HG03354 (cell line): ENCODE results near the gene CDS2.

Experiments
- ATAC-seq: cut with Tn5 transposase; IDR thresholded peaks from one replicate; pipeline ENCODE4 v1.9.1; 2021; ENCODE audit warnings: mild to moderate bottlenecking; ENCODE audit not compliant: unreplicated experiment, poor library complexity, severe bottlenecking

Gene CDS2

GRCh38 chr20:5148581-5148980 lies 21.8 kb downstream of the CDS2 start:
- no peak for ATAC-seq

GRCh38 chr20:5149892-5150225 lies 23.1 kb downstream of the CDS2 start:
- no peak for ATAC-seq

DNA sequence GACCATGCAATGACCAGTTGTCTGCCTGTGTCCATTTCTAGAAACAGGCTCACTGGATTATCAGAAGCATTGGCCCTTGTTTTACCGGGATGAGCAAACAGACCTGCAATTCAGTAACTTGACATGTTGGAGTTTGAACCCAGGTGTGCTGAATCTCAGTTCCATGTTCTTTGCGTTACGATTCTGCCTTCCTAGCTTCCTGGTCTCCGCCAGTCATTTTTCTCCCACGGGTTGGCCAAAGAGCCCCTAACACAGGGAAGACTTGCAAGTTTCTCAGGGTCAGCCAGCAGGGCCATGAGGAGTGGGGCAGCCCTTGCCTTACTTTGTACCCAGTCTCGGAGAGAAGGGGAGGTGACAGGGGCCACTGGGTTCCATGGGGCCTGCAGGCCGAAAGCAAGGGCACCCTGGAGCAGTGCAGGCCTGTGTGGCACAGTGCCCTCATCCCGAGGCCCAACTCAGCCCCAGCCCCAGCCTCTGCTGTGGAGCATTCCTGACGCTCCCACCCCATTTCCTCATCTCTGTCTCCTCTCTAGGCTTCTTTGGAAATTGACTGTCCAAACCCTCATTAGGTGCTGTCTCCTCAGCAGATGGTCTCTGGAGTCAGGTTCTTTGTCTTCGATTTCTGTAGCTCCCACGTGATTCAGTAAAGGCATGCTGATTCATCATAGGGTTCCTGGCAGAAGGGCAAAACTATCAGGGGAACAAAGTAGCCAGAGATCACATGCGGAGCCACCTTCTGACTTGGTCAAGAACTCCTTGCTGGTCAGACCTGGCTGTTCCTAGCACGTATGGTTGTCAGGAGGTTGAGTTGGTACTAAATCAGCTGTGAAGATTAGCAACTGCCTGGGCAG lies 23.6 kb downstream of the CDS2 start:
- ATAC-seq: no peak

- no peak for ATAC-seq
Observed at GRCh38 chr20:5153152-5153467, 26.3 kb downstream of the CDS2 start.

DNA sequence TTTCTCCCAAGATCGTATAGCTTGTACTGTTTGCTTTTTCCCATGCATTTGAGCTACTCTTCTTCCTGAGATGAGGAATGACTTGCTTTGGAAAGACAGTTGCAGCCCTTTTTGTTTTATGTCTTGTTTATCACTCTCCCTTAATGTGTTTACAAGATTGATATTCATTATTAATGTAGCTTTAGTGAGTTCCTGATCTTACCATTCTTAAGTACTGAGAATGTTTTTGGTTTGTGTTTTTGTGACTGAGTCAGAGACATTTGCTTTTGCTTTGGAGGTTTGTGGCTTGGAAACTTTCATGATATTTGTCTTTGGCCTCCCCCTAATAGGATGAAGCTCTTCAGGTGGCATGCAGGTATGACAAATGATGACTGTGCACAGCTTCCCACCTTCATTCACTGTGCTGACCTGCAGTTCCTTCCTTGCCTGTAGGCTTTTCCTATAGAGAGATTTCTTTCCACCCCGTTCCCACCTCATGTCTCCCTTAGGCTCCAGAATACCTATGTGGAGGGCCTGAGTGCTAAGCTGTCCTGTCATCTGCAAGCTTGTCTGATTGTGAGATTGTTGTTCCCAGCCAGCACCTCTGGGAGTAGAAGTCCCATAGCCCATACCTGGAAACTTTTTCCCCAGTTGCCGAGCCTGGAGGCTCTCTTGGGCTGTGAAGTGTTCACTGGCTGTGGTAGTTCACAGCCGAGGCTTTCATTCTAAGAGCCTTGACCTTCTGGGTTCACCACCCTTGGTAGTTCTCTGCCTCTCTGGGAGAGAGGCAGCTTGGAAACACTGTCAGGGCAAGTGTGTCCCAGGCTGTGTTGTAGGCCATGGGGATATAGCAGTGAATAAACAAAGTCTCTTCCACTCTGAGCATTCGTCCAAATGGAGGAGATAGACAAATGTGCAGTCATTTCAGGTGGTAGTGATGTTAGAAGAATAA lies 27.1 kb downstream of the CDS2 start:
- no peak for ATAC-seq

- ATAC-seq: no peak
Observed at GRCh38 chr20:5154543-5154925, 27.7 kb downstream of the CDS2 start.

GRCh38 chr20:5155404-5155803 lies 28.6 kb downstream of the CDS2 start:
- no peak for ATAC-seq

- no peak for ATAC-seq
Observed at GRCh38 chr20:5156675-5157448, 30.1 kb downstream of the CDS2 start.

DNA sequence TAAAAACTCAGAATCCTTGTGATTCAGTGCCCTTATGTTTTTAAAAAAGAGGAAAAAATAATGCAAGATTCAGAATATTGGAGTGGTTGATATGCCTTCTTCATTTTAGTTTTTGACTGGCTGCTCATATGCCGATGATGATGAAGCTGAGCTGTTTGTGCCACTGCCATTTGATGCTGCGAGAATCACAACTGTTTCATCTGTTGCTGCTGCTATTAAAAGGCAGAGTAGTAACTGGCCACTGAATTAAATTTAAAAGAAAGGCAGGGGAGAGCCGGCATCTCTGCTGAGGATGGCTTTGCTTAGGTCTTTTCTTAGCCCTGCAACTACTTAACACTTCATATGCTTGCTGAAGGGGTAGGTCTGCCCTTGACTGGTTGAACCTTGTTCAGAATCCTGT lies 33.1 kb downstream of the CDS2 start:
- ATAC-seq: no peak

DNA sequence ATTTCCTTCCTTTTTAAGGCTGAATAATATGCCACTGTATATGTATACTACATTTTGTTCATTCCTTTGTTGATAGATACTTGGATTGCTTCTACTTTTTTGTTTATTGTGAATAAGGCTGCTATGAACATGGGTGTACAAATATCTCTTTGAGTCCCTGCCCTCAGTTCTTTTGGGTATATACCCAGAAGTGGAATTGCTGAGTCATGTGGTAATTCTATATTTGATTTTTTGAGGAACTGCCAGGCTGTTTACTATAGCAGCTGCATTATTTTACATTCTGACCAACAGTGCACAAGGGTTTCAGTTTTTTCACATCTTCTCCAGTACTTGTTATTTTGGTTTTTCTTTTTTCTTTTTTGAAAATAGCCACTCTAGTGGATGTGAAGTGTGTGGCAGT lies 34.1 kb downstream of the CDS2 start:
- ATAC-seq: no peak

GRCh38 chr20:5161536-5162164 lies 34.8 kb downstream of the CDS2 start:
- no peak for ATAC-seq

DNA sequence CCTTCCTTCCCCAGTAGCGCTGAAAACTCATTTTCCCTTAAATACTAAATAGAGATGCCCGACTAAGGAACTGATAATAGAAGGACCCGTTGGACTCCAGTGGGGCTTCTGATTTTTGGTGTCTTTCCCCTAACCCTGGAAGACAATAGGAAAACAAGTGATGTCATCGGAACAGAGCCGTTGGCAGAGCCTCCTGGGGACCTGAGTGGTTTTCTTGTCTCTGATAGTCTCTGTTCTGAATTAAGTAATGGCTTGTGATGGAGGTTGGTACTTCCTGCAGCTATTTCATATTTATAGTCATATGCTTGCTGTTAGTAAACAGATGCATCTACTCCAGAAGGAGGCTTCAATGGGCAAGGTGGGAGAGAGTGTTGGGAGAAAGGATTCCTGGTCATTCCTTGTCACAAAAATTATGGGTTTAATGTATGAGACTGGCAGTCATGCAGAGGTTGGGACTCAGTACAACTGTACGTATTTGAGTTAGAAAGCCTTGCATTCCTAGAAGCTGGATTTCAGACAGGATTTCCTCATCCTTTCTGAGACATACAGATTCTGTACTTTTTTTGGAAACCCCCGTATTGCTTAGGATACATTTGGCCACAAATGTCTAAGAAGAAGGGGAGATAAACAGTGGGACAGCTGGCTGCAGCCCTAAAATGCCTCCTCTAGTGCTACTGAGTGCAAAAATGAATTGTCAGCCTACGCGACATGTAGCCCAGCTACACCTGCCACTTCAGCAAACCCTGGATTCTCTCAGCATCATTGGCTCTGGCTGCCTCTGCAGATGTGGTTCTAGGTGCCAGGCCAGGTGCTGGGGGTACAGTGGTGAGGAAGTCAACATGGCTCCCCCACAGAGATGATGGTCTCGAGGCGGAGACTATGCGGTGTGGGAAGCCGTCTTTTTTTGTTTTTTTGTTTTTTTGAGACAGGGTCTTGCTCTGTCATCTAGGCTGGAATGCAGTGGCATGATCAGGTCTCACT lies 38.1 kb downstream of the CDS2 start:
- ATAC-seq: no peak

DNA sequence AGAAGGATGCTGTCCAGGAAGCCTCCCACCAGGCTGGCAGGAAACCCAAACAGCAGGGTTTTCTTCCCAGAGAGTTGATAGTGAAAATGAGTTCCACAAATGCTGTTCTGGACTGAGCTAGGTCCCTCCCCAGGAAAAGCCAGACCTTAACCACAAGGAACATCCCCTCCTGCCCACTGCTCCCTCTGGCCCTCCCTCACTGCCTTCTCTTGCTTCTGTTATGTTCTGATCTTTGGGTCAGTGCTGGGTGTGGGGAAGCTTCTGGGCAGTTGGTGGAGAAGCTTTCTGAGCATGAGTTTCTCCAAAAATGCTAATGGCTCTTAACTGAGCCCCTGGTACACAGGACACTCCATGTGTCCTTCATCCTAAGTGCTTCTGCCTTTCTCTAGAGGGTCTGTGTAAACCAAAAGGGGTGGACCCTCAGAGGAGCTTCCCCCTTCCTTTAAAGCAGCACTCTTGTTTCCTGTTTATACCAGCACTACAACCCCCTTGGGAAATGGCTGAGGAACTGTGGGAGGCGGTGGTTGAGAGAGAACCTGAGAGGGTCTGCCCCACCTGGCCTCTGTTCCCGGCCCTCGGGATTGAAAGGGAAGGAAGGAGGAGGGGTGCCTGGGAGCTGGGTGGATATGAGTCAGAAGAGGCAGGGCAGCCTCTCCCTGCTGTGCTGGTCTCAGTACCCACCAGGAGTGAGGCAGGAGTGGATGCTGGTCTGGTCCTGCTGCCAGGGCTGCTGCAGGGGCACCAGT lies 42.0 kb downstream of the CDS2 start:
- ATAC-seq: no peak

DNA sequence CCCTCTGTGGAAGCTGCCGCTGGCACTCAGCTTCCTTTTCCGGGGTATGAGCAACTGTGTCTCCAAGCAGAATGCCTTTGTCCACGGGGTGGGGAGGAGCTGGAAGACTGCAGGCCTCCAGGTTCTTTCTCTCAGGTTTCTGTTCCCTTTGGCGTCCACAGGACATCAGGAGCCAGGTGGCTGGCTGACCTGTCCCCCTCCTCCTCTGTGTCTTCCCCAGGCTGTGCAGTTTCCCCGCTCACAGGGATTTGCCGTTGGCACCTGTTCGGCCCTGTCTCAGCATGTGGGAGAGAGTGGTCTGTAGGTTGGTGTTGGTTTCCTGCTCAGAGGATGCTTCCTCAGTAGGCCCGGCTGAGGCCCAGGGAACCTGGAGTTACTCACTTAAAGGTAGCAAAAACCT lies 43.5 kb downstream of the CDS2 start:
- no peak for ATAC-seq

- ATAC-seq: no peak
Observed at GRCh38 chr20:5171064-5171789, 44.4 kb downstream of the CDS2 start.

- no peak for ATAC-seq
Observed at GRCh38 chr20:5171790-5172164, 45.0 kb downstream of the CDS2 start.

DNA sequence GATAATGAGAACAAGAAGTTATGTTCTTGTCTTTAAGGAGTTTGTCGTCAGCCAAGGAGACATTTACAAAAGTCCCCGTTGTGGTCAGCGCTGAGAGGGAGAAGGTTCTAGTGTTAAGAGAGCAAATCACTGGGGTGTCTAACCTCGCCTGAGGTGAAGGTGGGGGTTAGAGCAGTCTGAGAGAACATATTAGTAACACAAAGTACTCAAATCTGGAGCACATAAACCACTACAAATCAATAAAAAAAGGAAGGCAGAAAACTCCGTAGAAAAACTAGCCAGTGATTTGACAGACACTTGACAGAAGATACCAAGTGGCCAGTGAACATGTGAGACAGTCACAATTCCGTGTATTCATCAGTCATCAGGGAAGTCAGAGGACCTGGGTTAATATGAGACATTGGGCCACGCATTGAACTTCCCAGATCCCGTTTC lies 45.4 kb downstream of the CDS2 start:
- no peak for ATAC-seq
